GM23248 (cell line): ENCODE data around the gene AGAP1.

Source experiments
- EZH2 ChIP-seq: fragments of 200-600 bp; sonication (generic); IDR thresholded peaks from 2 replicates; pipeline ENCODE4 v1.6.1; 2018; ENCODE audit warnings: antibody characterized with exemption, mild to moderate bottlenecking; ENCODE audit not compliant: insufficient read depth, poor library complexity, severe bottlenecking
- EZH2phosphoT487 ChIP-seq: fragments of 200-600 bp; sonication (generic); IDR thresholded peaks from 2 replicates; pipeline ENCODE4 v1.6.1; 2018; ENCODE audit warnings: antibody characterized with exemption, moderate library complexity, mild to moderate bottlenecking, low read depth; ENCODE audit not compliant: insufficient read depth

GRCh38 chr2:235730115-235730514 lies 236.3 kb downstream of the AGAP1 start:
- TF ChIP-seq EZH2 (no peak), EZH2phosphoT487 (no peak)
